GM23338 (cell line): ENCODE results near the gene AMBRA1. TPM values are rescaled to one million over a fixed set of nuclear protein-coding genes. Genes with fewer than 3 reads are reported as not detected.

Experiments used
- ATAC-seq: fragments of 200-7000 bp; cut with Tn5 transposase; 3 replicates; pipeline ENCODE4 v1.9.1; 2020
- DNase-seq: peaks from one replicate; pipeline ENCODE4 v3.0.0-alpha.2; 2015; ENCODE audit warnings: low spot score
- H2AFZ ChIP-seq: fragments of 200-600 bp; sonication (generic); 2 replicates; pipeline ENCODE4 v1.8.0; 2016; ENCODE audit warnings: antibody characterized with exemption, mild to moderate bottlenecking, moderate library complexity
- H3F3A ChIP-seq: fragments of 200-600 bp; sonication (generic); replicated peaks from 2 replicates; pipeline ENCODE4 v1.8.0; 2017; ENCODE audit warnings: antibody characterized with exemption, mixed run types, low read depth
- H3K27ac ChIP-seq: fragments of 200-600 bp; sonication (generic); 2 replicates; pipeline ENCODE4 v1.6.1; 2016; ENCODE audit warnings: low read depth
- H3K27me3 ChIP-seq: fragments of 200-600 bp; sonication (generic); 2 replicates; pipeline ENCODE4 v1.8.0; 2016; ENCODE audit warnings: mild to moderate bottlenecking, mixed run types, moderate library complexity; ENCODE audit not compliant: insufficient read depth
- H3K36me3 ChIP-seq: fragments of 200-600 bp; sonication (generic); 2 replicates; pipeline ENCODE4 v1.8.0; 2016; ENCODE audit warnings: mild to moderate bottlenecking; ENCODE audit not compliant: insufficient read depth
- H3K4me1 ChIP-seq: fragments of 200-600 bp; sonication (generic); 2 replicates; pipeline ENCODE4 v1.8.0; 2016; ENCODE audit warnings: mild to moderate bottlenecking, moderate library complexity; ENCODE audit not compliant: insufficient read depth
- H3K4me2 ChIP-seq: fragments of 200-600 bp; sonication (generic); 2 replicates; pipeline ENCODE4 v1.7.1; 2017; ENCODE audit warnings: mixed run types
- H3K4me3 ChIP-seq: fragments of 200-600 bp; sonication (generic); 2 replicates; pipeline ENCODE4 v1.6.1; 2016; ENCODE audit warnings: mixed run types
- H3K79me2 ChIP-seq: fragments of 200-600 bp; sonication (generic); replicated peaks from 2 replicates; pipeline ENCODE4 v1.8.0; 2017; ENCODE audit warnings: mild to moderate bottlenecking; ENCODE audit not compliant: insufficient read depth
- H3K9me2 ChIP-seq: fragments of 200-600 bp; sonication (generic); 2 replicates; pipeline ENCODE4 v1.8.0; 2017; ENCODE audit not compliant: insufficient read depth
- H4K20me1 ChIP-seq: fragments of 200-600 bp; sonication (generic); replicated peaks from 2 replicates; pipeline ENCODE4 v1.8.0; 2017; ENCODE audit warnings: mild to moderate bottlenecking; ENCODE audit not compliant: insufficient read depth
- H3K27ac Mint-ChIP-seq: 2 replicates; pipeline ENCODE4 v1.8.0; 2020; ENCODE audit warnings: inconsistent platforms, mild to moderate bottlenecking, moderate library complexity, mixed read lengths
- H3K27me3 Mint-ChIP-seq: 3 replicates; pipeline ENCODE4 v1.8.0; 2022; ENCODE audit warnings: low read depth, mild to moderate bottlenecking, moderate library complexity, mixed read lengths, inconsistent platforms; ENCODE audit not compliant: insufficient read depth, poor library complexity
- H3K36me3 Mint-ChIP-seq: 3 replicates; pipeline ENCODE4 v1.8.0; 2021; ENCODE audit warnings: low read depth, mild to moderate bottlenecking, inconsistent platforms, moderate library complexity, mixed read lengths
- H3K4me1 Mint-ChIP-seq: 3 replicates; pipeline ENCODE4 v1.8.0; 2020; ENCODE audit warnings: mild to moderate bottlenecking, inconsistent platforms, mixed read lengths
- H3K4me3 Mint-ChIP-seq: 3 replicates; pipeline ENCODE4 v1.8.0; 2021; ENCODE audit warnings: moderate library complexity, mild to moderate bottlenecking, inconsistent platforms, mixed read lengths
- H3K9me3 Mint-ChIP-seq: 3 replicates; pipeline ENCODE4 v1.8.0; 2020; ENCODE audit warnings: moderate library complexity, mild to moderate bottlenecking, inconsistent platforms, mixed read lengths
- CREB1 ChIP-seq: fragments of 250-450 bp; sonication (Bioruptor Pico); IDR thresholded peaks from 2 replicates; pipeline ENCODE4 v1.5.0; 2020; ENCODE audit warnings: low read depth, mild to moderate bottlenecking, moderate library complexity
- EZH2phosphoT487 ChIP-seq: fragments of 200-600 bp; sonication (generic); IDR thresholded peaks from one replicate; pipeline ENCODE4 v1.8.1; 2018; ENCODE audit warnings: antibody characterized with exemption; ENCODE audit not compliant: unreplicated experiment
- NANOG ChIP-seq: IDR thresholded peaks from 2 replicates; pipeline ENCODE4 v1.6.1; 2016; ENCODE audit warnings: antibody characterized with exemption, borderline replicate concordance
- POLR2AphosphoS5 ChIP-seq: IDR thresholded peaks from 2 replicates; pipeline ENCODE4 v1.6.1; 2016; ENCODE audit warnings: antibody characterized with exemption, low read depth
- STAT1 ChIP-seq: IDR thresholded peaks from one replicate; pipeline ENCODE4 v1.6.1; 2016; ENCODE audit warnings: antibody characterized with exemption; ENCODE audit not compliant: unreplicated experiment
- ZNF114 ChIP-seq: fragments of 250-450 bp; sonication (Bioruptor Pico); IDR thresholded peaks from 2 replicates; pipeline ENCODE4 v1.5.0; 2020; ENCODE audit warnings: mild to moderate bottlenecking, moderate library complexity
- ZNF331 ChIP-seq: fragments of 250-450 bp; sonication (Bioruptor Pico); IDR thresholded peaks from 2 replicates; pipeline ENCODE4 v1.5.0; 2020; ENCODE audit warnings: low read depth, mild to moderate bottlenecking, moderate library complexity
- polyA plus RNA-seq: library from polyadenylated mRNA; unstranded; fragments of >200 nt; fragmentation: Nextera tagmentation; extraction: Ambion mirVana; gene quantifications from 2 replicates; pipeline ENCODE4 v1.2.1, GENCODE V29; 2016
- total RNA-seq: library from RNA; depleted of rRNA; stranded (reverse); fragments of >200 nt; shearing (Covaris generic); gene quantifications from 2 replicates; pipeline ENCODE4 v1.2.3, GENCODE V29; 2014
- TF ChIP-seq, protein P1 (sequence below), 2 experiments: fragments of 200-600 bp in 1 of 2; sonication (generic) in 1 of 2; conservative IDR thresholded peaks; 2 replicates each; pipeline versions ENCODE4 v1.5.1 to v1.6.1; 2016 to 2017; ENCODE audit warnings: antibody characterized with exemption in 2 of 2, low read depth in 2 of 2, mild to moderate bottlenecking in 2 of 2, moderate library complexity in 1 of 2
- TF ChIP-seq, protein P2 (sequence below): IDR thresholded peaks from one replicate; pipeline ENCODE4 v1.6.1; 2018; ENCODE audit warnings: antibody characterized with exemption; ENCODE audit not compliant: unreplicated experiment

Gene AMBRA1
- total and polyA plus RNA-seq, 2 experiments from 2014 or later = 8.3 to 34.8 TPM

DNA sequence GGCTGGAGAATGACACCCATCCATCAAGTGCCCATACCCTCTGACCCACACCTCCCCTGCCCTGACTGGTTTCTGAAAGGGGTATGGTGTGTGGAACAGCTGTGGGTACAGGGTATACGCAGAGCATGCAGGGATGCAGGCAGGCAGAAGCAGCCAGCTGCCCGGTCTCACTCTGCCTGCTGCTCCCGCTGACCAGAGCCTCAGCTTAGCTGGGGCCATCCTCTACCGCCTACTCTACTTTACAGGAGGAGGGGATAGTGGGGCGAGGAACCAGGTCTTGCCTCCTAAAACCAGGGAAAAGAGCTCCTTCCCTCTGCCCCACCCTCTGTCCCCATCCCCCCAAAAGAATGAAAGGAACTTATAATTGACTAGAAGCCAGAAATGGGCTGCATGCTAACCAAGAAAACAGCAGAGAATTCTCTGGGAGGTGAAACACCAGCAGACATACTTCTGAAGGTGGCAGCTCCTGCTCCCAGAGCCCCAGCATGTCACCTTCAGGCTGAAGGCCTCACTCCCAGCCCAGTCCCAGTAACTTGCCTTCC lies 189.3 kb downstream of the AMBRA1 start:
- no peaks in the 10 kb centered on the region for H3F3A ChIP-seq
- H3K27me3 ChIP-seq = no peaks in the 10 kb centered on the region
- H3K9me2 ChIP-seq = no peaks in the 10 kb centered on the region
- no peak for DNase-seq
- no peak for ATAC-seq
- H3K27ac Mint-ChIP-seq = no peak overlapping the region
- peaks cover 24% of the 10 kb centered on the region for H3K36me3 Mint-ChIP-seq
- peaks cover 7% of the 10 kb centered on the region for H3K27me3 Mint-ChIP-seq
- no peaks in the 10 kb centered on the region for H3K79me2 ChIP-seq
- no peaks in the 10 kb centered on the region for H3K4me1 Mint-ChIP-seq
- no peak overlapping the region for H2AFZ ChIP-seq
- H3K9me3 Mint-ChIP-seq = no peaks in the 10 kb centered on the region
- no peak overlapping the region for H3K4me3 ChIP-seq
- no peaks in the 10 kb centered on the region for H3K36me3 ChIP-seq
- H3K27ac ChIP-seq = no peak overlapping the region
- no peak overlapping the region for H3K4me2 ChIP-seq
- H4K20me1 ChIP-seq = peaks cover 3% of the 10 kb centered on the region; the same call in 1 of the 2 replicates
- TF ChIP-seq, protein P1, sequence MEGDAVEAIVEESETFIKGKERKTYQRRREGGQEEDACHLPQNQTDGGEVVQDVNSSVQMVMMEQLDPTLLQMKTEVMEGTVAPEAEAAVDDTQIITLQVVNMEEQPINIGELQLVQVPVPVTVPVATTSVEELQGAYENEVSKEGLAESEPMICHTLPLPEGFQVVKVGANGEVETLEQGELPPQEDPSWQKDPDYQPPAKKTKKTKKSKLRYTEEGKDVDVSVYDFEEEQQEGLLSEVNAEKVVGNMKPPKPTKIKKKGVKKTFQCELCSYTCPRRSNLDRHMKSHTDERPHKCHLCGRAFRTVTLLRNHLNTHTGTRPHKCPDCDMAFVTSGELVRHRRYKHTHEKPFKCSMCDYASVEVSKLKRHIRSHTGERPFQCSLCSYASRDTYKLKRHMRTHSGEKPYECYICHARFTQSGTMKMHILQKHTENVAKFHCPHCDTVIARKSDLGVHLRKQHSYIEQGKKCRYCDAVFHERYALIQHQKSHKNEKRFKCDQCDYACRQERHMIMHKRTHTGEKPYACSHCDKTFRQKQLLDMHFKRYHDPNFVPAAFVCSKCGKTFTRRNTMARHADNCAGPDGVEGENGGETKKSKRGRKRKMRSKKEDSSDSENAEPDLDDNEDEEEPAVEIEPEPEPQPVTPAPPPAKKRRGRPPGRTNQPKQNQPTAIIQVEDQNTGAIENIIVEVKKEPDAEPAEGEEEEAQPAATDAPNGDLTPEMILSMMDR (conservative IDR thresholded peaks at IDR 0.05; ENCODE audit: low read depth in 2 of 2) = no peak
- TF ChIP-seq EZH2phosphoT487 (no peak), POLR2AphosphoS5 (no peak), STAT1 (no peak), ZNF114 (CRISPR knock-in tag) (no peak), NANOG (no peak), CREB1 (no peak)
- TF ChIP-seq, protein P2, sequence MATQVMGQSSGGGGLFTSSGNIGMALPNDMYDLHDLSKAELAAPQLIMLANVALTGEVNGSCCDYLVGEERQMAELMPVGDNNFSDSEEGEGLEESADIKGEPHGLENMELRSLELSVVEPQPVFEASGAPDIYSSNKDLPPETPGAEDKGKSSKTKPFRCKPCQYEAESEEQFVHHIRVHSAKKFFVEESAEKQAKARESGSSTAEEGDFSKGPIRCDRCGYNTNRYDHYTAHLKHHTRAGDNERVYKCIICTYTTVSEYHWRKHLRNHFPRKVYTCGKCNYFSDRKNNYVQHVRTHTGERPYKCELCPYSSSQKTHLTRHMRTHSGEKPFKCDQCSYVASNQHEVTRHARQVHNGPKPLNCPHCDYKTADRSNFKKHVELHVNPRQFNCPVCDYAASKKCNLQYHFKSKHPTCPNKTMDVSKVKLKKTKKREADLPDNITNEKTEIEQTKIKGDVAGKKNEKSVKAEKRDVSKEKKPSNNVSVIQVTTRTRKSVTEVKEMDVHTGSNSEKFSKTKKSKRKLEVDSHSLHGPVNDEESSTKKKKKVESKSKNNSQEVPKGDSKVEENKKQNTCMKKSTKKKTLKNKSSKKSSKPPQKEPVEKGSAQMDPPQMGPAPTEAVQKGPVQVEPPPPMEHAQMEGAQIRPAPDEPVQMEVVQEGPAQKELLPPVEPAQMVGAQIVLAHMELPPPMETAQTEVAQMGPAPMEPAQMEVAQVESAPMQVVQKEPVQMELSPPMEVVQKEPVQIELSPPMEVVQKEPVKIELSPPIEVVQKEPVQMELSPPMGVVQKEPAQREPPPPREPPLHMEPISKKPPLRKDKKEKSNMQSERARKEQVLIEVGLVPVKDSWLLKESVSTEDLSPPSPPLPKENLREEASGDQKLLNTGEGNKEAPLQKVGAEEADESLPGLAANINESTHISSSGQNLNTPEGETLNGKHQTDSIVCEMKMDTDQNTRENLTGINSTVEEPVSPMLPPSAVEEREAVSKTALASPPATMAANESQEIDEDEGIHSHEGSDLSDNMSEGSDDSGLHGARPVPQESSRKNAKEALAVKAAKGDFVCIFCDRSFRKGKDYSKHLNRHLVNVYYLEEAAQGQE = no peak
- no peak overlapping the region for H3K4me3 Mint-ChIP-seq
- no peaks in the 10 kb centered on the region for H3K4me1 ChIP-seq

DNA sequence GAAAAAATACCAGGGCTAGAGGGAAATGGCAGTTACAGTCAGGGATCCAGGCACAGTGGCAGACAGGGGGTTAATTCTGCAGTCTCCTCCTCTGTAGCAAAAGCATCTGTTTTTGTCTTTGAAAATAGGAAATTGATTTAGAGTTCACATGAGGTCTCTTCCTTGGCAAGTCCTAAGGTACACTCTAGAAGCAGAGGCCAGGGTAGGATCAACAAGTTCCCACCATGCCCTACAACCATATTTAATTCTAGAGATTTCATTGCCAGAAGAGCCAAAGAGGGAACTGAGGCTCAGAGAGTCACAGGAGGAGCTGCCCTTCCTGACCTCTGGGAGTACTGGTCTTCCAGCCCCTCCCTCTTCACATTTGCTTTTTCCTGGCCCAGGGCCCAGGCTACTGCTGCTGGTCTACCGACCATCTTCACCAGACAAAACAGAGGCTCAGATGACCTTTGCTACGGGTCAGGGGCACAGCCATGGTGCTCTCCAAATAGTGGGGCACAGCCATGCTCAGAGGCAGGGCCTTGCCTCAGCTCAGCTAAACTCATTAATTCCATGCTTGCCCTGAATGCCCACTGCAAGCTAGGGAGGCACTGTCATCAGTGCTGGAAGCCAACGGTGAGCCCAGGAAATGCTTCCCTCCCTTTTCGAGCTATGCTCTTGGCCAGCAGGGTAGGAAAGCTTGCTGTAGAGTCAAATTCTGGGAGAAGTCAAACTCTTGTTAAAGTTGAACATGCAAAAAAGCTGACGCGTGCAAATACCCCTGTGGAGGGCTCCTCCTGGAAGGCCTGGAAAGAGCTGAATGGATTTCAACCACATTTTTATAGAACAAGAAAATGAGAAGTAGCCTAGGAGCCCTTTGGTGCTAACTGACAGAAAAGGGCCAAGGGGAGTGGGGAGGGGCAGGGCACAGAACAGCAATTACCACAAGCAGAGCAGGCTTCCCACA lies 190.6 kb downstream of the AMBRA1 start:
- no peaks in the 10 kb centered on the region for H3K9me3 Mint-ChIP-seq
- H3K27ac Mint-ChIP-seq = no peak overlapping the region
- no peak overlapping the region for H3K4me2 ChIP-seq
- H3K27ac ChIP-seq = 0 out of 2 replicates have a peak overlapping the region, but pooled peaks have one; percentile 19
- no peak overlapping the region for H3K4me3 ChIP-seq
- DNase-seq (no peak), ATAC-seq (no peak)
- no peaks in the 10 kb centered on the region for H3K4me1 ChIP-seq
- H3F3A ChIP-seq = no peaks in the 10 kb centered on the region
- peaks cover 7% of the 10 kb centered on the region for H3K27me3 Mint-ChIP-seq
- H3K4me3 Mint-ChIP-seq = no peak overlapping the region; the same call in 2 of the 3 replicates
- H3K79me2 ChIP-seq = no peaks in the 10 kb centered on the region
- no peaks in the 10 kb centered on the region for H3K27me3 ChIP-seq
- H2AFZ ChIP-seq = no peak overlapping the region
- H4K20me1 ChIP-seq = peaks cover 3% of the 10 kb centered on the region; the same call in 1 of the 2 replicates
- TF ChIP-seq ZNF114 (CRISPR knock-in tag) (no peak), POLR2AphosphoS5 (no peak), NANOG (no peak), ZNF331 (CRISPR knock-in tag) (no peak), STAT1 (no peak)
- TF ChIP-seq, protein P1 (conservative IDR thresholded peaks at IDR 0.05; ENCODE audit: low read depth in 2 of 2) = no peak
- TF ChIP-seq, protein P2 = no peak
- H3K36me3 Mint-ChIP-seq = peaks cover 20% of the 10 kb centered on the region
- H3K4me1 Mint-ChIP-seq = no peaks in the 10 kb centered on the region
- no peaks in the 10 kb centered on the region for H3K9me2 ChIP-seq
- no peaks in the 10 kb centered on the region for H3K36me3 ChIP-seq
